ENCODE measurements around the gene RERE.
"Not testable (repeated sequence)": the region's sequence is repeated elsewhere in the genome, so short reads cannot be mapped to it uniquely, and the experiment has no call there.

The RERE gene

DNA sequence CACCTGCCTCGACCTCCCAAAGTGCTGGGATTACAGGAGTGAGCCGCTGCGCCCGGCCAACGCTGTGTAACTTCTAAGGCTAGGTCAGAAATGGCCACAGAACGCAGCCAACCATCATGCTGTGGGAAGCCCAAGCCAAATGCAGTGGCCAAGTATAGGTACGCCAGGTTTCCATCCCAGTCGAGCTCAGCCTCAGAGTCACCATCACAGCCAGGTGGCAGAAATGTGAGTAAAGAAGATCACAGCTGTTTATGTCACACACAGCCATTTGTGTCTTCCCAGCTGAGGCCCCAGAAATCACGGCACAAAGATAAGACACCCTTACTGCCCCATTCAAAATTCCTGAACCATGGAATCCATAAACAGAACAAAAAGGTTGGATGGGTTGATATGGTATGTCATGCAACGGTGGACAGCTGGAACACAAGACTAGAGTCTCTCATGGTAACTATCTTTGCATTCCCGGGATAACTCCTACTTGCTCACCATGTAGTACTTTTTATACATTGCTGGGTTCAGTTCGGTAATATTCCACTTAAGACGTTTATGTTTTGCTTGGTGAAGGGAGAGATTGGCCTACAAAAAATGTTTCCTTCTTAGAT, 415.2 kb downstream of the RERE start:
- DNase-seq (ENCODE audit: low read depth): no peak

DNA sequence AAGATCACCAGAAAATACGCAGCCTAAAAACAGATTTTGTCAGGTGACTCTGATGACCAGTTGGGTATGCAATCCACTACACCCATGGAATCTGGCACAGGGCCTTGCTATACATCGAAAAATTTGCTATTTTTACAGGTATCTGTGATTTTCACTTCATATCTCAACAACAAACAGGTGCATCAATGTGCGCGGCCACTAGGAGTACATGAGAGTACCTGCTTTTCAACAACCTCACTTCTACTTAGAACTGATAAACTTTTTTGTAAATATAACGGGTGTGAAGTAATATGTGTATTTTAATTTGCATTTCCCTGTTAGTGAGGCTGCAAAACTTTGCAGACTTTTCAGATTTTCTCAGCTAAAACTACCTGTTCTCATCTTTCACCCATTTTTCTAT, 418.8 kb downstream of the RERE start:
- DNase-seq (ENCODE audit: low read depth): no peak

DNA sequence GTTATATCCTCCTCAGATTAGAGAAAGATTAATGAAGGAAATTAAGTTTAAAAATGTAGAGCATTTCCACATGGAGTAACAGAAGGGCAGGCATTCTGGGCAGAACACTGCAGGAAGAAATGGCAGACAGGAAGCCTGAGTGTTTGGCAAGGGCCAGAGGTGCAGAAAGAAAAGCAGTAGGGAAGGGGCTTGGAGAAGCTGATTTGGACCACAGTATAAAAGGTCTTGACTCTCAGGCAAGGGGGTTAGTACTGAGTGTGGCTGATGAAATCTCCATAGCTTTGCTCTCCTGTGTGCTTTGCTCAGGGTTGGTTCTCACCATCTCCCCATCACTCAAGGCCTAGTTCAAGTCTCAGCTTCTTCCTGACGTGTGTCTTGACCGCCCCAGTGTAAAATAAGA, 419.4 kb downstream of the RERE start:
- DNase-seq (ENCODE audit: low read depth): no peak

DNA sequence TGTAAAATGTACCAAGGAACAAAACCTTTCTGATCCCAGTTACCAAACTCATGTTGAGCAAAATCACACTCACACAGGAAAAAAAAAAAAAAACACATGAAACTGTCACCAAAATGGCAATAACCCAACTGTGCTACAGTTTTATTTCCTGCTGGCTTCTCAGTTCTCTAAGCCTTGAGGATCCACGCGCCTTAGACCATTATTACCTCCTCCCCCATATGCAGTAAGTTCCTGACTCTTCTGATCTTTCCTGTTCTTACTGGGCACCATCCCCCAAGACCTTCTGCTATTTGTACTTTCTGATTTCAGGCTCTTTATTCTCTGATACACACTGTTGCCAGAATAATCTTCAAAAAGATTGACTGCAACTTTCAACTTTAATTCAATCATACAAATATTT, 419.9 kb downstream of the RERE start:
- DNase-seq (ENCODE audit: low read depth): no peak

DNA sequence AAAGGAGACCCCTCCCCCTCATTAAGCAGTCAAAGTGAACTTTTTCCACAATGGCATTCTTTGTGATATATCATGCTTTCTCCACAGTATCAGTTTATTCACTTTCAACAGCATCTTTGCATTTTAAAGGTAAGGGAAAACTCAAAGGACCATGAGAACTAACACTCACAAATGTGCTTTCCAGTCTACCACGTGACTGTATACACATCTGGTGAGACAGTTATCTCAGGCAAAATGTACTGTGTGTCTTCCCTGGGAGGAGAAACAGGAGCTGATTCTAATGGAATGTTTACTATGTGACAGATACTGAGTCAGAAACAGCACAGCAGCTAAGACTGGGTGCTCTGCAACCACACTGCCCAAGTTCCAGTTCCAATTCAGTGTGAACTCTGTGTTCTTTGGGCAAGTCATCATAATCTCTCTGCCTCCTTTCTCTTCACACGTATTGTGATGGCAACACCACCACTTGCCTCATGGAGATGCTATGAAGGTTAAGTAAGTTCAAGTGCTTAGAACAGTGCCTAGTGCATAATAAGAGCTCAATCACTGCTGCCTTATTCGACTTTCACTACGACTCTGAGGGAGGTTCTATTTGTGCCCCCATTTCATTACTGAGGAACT, 420.5 kb downstream of the RERE start:
- peak; percentile 29 for DNase-seq (ENCODE audit: low read depth)

DNA sequence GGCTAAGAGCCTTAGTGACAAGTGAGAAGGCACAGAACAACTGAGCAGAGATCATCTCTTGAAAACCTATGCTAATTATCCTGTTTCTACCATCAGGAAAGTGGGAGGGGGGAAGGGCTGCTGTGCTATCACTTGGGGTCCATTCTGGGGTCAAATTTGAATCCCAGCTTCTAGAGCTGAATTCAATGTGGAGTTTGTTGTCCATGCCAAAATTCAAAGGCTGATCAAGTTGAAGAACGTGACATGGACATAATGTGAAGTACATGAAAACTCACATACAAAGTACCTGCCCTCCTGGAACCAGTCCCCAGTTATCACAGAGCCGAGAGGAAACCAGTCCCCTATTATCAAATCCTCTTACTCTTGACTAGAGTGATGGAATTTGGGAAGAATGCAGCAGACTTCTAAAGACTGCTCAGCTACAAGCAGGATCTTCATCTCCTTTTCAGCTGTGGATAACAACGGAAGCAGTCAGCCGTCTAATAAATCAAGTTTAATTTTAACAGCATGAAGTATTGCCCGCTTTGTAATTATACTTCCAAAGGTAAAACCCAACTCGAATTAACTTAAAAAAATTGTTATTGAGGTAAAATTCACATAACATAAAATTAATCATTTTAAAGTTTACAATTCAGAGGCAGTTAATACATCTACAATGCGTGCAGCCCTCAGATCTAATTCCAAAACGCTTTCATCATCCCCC, 421.2 kb downstream of the RERE start:
- no peak for DNase-seq (ENCODE audit: low read depth)

DNA sequence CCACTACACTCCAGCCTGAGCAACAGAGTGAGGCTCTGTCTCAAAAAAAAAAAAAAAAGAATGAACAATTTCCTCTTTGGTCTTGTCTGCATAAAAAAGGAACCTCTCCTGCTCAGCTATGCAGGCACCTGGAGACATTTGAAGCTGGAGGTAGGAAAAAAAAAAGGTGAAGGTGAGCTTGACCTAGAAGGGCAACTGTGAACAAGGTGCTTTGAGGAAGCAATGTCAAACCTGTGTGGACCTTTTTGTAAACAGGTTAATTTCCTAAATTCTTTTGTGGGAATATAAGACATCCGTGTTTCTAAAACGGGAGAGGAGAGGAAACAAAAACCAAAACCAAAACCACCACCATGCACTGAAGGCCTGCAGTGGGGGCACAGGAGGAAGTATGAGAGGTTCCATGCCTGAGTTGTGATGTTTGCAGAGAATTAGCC, 422.0 kb downstream of the RERE start:
- DNase-seq (ENCODE audit: low read depth): no peak

DNA sequence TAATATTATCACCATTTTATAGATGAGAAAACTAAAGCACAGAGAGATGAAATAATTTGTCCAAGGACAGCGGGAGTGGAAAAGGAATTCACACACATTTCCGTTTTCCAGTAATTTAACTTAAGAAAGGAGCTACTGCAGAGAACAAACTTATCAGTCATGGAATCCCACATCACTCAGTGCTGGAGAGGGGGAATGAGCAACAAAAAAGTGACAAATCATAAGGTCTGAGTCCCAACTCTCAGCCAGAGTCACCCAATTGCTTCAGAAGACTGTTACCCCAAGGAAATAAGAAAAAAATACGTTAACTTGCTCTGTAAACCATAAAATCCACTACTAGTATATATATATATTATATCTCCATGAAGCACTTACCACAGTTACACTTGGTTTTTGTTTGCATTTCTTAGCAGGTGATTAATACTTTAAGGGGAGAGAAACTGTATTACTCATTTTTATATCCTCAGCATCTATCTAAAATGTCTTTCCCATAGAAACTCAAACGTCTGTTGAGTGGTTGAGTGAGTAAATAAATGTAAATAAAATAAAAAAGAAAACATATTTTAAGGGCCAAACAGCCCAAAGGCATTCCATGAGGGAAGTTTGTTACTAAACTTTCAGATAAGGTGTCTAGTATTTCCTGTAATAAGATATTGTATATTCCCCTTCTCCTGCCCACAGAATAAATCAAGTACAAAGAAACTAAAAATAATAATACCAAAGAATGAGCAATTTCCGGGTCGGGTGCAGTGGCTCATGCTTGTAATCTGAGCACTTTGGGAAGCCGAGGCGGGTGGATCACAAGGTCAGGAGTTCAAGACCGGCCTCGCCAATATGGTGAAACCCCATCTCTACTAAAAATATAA, 422.8 kb downstream of the RERE start:
- peak; percentile 22 for DNase-seq (ENCODE audit: low read depth)

DNA sequence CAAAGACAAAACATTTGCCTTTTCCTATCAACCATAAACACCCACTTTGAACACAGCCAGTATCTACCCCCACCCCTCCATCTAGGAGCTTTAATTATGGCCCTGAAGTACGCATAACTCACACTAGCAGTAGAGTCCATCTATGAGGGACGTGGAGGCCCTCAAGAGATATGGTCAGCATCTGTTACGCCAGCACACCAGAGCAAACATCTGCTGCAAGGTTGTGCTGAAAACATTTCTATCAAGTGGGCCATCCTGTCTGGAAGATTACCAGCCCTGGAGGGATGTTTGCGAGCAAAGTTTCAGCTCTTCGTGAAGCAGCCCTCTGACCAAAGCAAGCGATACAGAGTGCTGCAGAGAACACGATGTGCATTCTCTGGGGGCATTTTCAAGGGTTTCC, 424.9 kb downstream of the RERE start:
- DNase-seq (ENCODE audit: low read depth): no peak

DNA sequence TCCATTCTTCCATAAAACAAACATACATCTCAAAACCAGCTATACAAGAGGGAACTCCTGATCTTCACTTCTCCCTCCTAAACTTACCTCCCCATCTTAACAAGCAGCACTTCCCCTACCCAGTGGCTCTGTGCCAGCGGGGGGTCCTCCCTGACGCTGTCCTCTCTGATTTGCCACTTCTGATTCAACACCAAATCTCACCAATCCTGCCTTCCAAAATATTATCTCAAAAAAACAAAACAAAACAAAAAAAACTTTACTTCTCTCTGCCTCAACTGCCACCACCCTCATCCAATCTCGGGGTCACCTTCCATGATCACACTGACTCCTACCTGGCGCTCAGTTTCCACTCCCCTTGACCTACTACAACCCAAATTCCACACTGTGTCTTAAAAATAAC, 426.7 kb downstream of the RERE start:
- DNase-seq (ENCODE audit: low read depth): no peak

DNA sequence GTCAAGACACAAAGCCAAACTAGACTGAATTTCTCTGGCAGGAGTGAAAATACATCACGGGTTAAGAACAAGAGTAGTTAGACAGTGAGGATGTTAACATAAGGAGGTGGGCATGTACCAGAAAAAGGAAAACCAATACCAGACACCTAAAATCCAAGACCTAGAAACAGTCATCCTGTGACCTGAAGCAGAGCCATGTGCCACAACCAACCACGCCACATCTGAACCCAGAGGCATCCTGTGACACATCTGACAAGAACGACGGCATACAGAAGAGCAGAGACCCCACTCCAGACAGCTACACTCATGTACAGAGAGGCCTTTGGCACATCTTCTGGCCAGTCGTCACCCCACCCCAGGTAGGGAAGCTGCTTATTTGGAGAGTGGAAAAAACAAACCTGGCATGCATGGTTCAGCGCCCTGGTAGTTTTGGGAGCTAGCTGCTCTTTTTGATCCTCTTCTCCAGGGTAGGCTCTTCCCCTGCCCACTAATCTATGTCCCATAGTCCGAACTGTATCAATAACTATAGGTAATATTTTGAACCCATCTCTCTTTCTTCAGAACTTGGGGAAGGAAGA, 427.4 kb downstream of the RERE start:
- no peak for DNase-seq (ENCODE audit: low read depth)

DNA sequence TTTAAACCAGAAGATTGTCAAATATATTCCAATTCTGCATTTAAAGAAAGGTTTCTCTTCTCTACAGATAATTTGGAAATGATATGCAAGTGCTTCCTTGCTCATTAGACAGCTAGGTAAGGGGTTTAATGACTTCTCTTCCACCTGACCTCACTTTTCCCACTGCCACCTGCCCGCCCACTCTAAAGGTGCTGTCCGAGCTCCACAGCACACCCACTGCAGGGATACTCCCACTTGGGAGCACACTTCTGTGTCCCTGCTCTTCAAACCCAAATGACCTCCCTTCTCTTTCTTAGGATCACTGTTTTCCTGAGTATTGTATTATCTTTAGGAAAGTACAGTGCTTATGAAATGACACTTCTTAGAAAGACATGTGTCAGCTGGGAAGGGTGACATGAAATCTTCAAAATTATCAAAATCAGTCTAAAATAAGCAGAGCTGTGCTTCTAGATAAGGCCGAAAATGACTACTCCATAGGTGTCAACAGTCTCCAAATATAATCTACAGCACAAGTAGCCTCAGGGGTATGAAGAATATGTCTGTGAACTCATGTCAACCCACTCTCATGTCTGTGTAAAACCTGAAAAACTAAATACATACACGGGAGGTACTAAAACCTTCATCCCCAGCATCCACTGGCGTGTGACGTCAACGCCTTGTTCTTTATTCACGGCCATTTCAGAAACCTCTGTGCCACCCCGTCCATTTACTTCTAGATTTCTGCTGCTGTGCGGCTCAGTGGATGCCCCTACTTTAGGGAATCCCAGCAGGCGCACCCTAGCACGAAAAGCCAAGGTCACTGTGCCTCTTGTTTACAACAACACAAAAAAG, 428.5 kb downstream of the RERE start:
- no peak for DNase-seq (ENCODE audit: low read depth)

DNA sequence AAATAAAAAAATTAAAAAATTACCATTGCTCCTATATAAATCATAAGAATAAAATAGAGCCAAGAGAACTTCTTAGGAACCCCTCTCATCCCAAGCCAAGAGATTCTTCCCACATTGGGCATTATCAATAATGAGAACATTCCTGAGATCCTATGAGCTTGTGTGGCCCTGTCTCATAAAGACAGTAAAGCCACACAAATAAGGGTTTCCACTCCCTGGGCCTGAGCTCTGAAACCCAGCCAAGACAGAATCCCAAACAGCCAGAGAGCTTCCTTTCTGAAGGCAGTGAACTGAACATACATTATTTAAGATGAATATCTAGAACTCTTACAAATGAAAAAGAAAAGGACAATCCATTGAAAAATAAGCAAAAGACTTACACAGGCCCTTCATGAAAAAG, 431.2 kb downstream of the RERE start:
- no peak for DNase-seq (ENCODE audit: low read depth)

DNA sequence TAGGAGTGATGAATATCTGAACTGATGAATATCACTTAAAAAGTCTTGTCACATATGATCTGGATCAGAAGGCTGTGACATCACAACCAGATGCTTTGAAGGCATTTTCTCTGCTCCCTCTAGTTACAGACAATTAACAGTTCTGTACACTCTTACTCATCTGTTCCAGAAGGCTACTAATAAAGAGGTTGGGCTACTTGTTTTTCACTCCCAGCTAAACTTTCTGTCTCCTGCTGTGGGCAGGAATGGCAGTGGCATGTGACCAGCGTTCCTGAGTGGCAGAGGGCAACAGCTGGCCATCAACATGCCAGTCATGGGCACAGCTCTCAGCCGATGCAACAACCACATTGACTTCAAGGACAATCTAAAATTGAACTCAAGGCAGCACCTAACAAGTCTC, 432.9 kb downstream of the RERE start:
- DNase-seq (ENCODE audit: low read depth): no peak

DNA sequence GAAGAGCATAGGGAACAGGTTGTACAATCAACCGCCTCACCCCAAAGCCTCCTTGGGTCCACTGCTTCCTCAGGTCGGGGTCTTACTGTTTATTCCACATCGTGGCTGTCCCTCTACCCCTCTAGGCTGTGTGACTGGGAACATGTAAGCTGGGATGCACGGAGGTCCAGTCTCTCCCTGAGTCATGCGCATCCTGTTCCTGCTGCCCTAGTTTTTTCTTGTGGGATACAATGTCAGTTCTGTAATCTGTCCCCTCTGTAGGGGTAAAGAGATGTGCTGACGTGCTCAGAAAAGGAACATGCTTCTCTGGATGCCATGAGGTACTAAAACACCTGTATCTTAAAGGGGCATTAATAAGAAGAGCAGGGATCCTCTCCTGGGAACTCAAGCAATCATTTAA, 433.4 kb downstream of the RERE start:
- no peak for DNase-seq (ENCODE audit: low read depth)

DNA sequence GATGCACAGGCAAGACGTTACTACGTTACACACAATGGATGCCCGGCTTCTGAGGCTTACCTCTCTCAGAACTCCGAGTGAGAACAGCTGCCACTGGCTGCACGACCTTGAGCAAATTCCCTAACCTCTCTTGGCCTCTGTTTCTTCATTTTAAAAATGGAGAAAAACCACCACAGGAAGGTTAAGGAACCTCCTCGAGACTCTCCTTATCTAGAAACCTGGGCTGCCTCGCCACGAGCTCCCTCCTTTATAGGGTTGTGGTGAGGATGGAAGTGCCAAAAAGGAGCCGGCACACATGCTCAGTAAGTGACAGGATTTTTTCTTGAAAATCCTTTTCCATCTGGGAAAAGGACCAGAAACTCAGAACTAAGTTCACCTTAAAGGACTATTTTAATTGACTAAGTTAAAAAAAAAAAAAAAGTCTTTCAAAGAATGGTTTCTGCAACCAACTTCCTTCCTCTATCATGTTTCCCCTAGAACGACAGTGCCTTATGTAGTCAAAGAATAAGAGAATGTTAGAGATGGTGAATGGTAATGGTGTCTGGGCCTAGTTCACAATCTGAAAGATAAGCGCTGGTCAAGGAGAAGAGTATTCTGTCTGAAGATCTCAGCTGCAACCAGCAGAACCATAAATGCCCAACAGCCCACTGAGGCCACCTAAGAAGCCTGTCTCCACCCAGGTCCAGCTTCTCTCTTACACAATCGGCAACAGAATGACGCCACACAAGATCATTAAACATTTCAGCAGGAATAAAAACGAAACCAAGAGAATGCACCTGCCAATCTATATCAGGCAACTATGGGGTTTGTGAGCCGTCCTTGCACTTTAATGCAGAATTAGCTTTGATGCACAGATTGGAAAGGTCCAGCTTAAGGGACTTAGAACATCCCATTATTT, 434.6 kb downstream of the RERE start:
- DNase-seq (ENCODE audit: low read depth): no peak

DNA sequence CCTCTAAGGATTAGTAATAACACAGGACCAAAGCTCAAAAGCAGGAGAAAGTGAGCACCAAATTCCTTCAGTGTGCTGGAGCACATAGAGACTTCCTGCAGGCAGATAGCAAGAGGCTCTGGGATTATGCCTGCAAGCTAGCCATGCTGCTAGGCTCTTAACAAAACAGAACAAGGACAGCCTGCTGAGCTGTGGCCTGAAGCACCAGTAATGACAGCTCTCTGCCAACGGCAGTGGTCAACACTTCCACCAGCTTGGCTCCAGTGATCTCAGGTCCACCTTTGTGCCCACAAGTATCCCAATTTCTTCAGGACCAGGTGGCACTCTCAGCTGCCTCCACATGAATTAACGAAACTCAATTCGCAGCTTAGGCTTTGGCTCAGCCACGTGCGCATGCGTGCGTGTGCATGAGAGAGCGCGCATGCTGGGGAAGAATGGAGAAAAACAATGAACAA, 435.4 kb downstream of the RERE start:
- DNase-seq (ENCODE audit: low read depth): no peak

DNA sequence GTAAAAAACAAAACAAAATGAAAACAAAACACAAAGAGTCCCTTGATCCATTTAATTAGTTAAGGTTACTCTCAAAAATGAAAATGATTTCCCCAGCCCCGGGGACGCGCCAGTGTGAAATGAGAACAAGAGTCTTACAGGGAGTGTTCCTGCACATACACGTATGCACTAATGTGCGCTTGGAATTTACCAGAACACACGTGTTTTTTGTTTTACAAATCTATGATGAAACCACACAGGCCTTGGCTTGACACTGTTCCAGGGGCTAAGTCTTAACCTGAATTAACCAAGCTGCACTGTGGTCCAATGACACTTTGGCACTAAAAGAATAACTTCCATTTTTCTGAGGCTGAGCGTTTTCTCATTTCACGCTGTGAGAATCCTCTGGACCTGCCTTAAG, 435.8 kb downstream of the RERE start:
- no peak for DNase-seq (ENCODE audit: low read depth)

DNA sequence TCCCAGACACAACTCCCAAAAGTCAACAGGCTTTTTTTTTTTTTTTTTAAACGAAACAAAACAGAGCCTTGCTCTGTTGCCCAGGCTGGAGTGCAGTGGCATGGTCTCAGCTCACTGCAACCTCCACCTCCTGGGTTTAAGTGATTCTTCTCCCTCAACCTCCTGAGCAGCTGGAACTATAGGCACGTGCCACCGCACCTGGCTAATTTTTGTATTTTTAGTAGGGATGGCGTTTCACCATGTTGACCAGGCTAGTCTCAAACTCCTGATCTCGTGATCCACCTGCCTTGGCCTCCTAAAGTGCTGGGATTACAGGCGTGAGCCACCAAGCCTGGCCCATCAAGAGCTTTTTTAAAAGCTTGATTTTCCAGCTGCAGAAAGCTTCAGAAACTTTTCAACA, 437.1 kb downstream of the RERE start:
- not testable (repeated sequence) for DNase-seq (ENCODE audit: low read depth)

DNA sequence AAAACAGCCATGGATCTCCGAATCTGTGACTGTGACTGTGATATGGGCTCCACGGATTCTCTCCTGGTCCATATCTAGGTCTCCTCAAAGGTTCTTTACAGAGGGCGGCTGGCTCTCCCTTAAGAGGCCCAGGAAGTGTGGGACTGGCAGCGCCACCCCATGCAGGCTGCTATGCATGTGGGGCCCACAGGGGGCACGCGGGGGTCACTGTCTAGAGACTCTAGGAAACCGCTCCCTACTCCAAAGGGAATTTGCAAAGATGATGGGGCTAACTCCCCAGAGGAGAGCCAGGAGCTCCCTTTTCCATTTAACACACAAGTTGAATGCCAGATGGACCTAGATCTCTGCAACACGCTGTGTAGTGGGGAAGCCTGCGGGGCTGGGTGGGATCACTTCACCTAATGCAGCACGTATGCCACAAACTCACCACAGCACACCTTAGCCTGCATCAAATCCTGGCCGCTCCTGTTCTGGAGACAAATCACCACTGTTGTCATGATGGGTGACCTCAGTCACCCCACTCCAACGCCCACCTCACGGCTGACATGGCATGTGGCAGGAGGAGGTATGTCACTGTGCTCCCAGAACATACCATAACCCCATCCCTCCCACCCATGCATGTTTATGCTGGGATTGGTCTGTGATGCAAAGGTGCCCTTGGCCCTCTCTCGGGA, 437.8 kb downstream of the RERE start:
- DNase-seq (ENCODE audit: low read depth): no peak

All from activated T-cell treated with anti-CD3 and anti-CD28 coated beads for 24 hours (primary cell).